ENCODE data around the gene TBX18.

The TBX18 gene

DNA sequence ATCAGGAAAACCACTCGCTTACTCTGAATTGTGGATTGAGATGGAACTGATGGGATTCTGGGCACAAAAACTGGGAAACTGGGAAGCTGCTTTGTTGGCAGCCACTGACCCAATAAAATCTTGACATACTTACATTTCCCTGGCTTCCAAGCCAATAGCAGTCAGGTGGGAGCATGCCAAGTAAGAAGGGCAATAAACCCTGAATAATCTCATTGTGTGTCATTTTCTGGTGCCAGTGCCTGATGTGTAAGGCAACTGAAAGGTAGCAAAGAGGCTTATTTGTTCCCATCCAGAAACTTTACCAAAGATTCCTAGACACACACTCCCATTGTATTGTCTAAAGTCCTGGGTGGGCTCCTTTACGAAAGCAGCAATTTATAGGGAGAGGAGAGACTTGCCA, 93.2 kb downstream of the TBX18 start:
- no peak for DNase-seq (ENCODE audit: low read depth in 3 of 3)

DNA sequence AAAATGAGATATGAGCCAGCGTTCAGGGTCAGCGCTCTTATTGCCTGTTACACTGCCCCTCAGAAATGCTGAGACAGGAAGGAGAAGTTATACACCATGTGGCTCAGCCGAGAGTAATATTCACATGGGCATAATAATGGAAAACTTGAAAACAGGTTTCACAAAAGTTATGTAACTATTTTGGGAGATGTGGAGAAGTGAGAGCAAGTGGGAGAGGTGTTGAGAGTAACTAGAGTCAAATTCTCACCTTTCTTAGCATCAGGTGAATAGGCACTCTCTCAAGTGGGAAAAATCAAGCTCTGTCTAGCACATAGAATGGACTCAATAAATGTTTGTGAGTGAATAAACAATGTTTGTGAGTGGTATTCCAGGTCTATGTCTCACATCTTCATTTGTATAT, 94.5 kb downstream of the TBX18 start:
- no peak for DNase-seq (ENCODE audit: low read depth in 3 of 3)

DNA sequence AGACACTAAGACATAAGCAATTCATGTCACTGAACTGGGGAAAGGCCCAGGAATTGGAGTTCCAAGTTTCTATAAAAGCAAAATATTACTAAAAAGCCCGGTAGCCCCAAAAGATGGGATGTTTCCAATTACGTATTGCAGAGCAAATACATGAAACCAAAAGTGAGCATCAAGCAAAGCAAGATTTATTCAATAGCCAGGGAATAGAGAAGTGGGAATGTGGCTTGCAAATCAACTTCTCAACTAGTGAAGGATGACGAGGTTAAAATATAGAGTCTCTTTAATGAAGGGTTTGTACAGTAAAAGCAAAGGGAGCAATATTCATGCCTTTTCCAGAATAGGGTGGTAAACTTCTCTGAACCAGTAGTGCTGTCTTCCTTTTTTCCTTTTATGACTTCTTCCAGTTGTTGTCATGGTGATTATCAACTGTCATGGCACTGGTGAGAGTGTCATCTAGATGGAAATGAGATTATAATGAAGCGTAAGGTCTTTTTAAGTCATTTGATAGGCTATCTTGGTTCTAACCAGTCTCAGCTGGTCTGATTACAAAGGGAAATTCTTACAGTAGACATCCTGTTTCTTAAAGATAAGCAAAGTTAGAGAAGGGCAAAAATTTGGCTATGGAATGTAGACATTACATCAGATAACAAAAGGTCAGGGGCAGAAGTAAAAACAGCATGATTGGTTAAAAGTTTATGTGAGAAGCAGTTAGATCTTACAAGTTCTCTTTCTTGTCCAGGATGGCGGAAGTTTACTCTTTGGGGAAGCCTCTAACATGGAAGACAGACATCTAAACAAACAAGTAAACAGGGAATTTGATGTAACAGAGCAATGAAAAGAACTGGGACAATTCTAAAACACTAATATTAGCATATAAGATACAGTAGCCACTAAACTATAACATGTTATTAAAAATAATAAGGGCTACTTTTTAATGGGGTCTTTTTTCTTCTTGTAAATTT, 96.9 kb downstream of the TBX18 start:
- no peak for DNase-seq (ENCODE audit: low read depth in 3 of 3)

DNA sequence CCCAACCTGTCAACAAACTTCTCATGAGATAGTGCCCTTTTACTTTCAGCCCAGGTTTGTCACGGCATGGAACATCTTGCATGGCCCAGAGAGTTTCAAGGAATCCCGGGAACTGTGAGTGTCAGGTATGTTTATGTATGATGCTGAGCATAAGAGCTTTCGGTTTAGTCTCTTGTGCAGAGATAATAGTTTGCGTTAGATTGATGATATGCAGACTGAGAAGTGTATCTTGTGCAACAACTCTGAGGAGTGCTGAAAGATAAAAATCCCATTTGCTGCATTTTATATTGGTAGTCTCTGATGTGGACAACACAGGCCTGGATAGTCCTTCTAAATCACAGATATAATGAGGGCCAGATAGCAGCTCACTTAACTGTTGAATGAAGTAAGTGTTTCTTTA, 99.0 kb downstream of the TBX18 start:
- DNase-seq (ENCODE audit: low read depth in 3 of 3), result no peak

DNA sequence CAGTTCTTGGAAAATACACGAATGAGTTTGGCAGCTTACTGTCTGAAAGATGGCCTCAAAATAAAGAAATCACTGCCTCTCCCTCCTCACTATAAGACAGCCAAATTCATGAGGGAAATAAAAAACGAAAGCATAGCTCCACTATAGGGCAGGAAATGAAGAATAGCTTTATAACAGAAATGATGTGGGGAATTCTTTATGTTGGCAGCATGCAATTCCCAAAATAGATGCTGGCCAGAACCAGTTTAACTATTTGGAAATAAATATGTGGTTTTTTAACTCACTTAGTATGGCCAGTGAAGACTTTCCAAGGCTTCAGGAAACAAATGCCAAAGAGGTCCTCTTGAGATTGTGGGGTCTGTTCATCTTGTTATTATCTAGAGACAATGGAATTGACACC, 100.5 kb downstream of the TBX18 start:
- no peak for DNase-seq (ENCODE audit: low read depth in 3 of 3)

DNA sequence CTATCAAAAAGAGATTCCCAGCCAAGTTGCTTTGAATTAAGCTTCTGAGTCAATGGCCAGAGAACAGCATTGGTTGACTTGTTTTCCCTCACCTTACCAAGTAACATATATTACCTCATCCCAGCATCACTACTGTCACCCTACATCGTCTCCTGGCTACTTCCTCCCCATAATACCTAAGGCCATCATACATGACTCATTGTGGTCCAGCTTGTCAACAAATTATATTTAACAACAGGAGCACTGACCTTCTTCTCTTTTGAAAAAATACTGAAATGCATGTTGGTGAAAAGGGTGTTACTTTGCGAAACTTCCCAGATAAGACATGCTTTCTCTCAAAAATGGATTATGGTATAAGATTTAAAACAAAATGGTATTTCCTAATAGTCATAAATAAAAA, 106.9 kb downstream of the TBX18 start:
- DNase-seq (ENCODE audit: low read depth in 3 of 3), result no peak

DNA sequence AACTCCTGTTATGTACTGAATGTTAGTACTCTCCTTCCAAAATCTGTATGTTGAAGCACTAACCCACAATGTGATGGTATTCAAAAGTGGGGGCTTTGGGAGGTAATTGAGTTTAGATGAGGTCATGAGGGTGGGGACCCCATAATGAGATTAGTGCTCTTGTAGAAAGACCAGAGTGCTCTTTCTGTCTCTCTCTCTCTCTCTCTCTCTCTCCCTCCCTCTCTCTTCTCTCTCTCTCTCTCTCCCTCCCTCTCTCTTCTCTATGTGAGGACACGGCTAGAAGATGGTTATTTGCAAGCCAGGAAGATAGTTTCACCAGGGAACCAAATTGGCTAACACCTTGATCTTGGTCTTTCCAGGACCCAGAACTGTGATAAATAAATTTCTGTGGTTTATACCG, 107.4 kb downstream of the TBX18 start:
- DNase-seq (ENCODE audit: low read depth in 3 of 3), result no peak

DNA sequence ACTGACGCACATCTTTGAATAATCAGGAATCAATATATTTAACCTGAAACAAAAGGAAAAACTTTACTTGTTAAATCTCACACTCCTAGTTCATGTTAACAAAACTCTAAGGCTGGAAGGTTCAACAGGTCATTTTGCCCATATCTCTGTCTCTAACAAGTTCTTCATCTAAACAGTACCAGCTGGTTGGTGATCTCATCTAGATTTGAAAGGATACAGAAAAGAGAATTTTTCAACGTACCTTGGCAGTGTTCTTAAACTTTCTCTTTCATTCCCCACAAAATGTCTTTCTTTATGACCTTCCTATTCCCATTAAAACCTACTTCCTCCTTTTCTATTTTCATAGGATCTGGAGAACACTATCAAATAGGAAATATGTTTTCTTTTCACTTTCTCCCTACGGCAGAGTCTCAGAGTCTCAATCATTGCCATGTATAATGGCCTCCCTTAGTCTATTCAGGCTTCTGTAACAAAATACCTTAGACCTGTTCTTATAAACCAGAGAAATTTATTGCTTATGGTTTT, 111.3 kb downstream of the TBX18 start:
- DNase-seq (ENCODE audit: low read depth in 3 of 3), result no peak

DNA sequence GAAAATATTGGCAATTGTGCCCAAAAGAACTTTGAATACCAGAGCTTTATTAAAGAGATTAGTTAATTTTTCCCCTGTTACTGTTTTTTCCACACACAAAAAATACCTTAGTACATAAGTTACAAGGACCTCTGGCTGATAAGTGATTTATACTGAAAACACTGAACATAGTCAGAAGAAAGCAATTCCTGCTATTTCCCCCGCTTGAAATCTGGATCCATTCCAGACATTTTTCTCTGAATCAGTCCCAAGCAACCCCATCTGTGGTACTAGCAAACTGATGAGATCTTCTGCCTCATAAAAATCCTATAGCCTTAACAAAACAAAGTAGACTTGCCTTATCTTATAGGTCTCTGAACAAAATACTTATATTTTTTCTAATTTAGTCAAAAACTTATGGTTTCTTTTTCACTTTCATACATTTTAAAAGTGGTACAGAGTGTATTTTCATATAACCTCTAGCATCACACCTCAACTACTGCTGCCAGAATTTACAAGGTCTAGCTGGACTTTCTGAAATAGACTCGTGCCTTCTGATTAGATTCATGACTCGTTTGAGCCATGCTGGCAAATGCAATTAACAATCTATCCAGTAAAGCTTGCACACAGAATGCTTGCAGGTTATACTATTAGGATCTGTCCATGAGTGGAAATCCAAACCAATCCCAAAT, 111.9 kb downstream of the TBX18 start:
- DNase-seq (ENCODE audit: low read depth in 3 of 3), result no peak

DNA sequence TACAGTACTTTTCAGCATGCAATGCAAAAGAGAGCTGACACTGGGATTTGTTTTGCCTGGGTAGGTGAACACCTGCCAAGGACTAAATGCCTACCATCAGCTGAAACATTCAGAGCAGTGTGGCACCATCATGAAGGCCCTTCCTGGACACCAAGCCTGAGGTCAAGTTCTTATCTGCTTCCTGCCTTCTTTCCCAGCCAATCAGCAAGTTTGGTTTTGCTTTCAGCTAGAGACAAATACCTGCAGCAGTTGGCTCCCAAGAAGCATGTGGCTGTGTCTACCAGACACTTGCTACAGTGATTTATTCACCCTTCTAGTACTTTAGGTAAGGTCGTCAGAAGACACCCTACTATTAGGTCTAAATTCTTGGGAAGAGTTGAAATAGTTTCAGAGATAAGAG, 112.8 kb downstream of the TBX18 start:
- no peak for DNase-seq (ENCODE audit: low read depth in 3 of 3)

DNA sequence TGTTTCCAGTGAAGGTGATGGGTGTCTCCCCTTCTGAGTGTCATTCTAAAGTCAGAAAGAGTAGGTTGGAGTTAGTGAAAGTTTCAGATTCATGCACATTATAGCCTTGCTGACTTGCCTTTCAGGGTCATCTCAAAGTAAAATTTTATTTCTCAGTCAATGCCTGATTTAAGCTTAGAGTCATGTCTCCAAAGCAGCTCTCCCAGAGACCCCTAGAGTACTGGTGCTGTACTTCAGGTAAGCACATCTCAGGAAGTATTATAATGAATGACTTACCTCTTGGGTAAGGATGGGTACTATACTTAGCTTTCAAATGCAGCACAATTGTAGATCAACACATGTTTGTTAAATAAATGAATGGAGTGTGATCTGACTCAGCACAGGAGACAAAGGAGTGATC, 116.0 kb downstream of the TBX18 start:
- no peak for DNase-seq (ENCODE audit: low read depth in 3 of 3)

DNA sequence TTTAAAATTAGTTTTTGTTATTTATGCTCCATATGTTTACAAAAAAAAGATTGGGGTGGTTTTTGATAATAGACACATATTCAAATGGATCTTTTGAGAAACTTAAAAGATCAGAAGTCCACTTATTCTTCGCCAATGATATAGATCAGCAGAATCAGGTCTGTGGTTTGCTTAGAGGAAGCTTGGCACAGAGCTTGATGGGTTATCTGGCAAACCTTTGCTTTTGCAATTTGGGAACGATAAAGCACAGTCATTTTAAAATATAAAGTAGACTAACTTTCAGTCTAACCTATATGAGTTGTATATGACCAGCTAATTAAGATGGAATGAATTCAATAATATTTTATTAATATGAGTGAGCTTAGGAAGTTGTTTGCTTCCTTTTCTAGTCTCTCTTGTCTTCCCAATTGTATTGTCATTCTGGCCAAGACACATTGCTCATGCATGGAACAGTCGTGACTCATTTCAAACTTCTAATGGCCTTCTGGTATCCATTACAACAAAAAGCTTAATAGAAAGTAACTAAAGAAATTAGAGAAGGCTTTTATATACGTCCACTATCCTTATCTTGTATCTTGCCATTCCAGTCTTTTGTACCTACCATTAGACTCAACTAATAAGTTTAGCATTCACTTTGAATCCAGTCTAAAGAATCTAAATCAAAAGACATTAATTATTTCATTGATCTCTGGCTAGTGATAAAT, 118.7 kb downstream of the TBX18 start:
- DNase-seq (ENCODE audit: low read depth in 3 of 3), result no peak

DNA sequence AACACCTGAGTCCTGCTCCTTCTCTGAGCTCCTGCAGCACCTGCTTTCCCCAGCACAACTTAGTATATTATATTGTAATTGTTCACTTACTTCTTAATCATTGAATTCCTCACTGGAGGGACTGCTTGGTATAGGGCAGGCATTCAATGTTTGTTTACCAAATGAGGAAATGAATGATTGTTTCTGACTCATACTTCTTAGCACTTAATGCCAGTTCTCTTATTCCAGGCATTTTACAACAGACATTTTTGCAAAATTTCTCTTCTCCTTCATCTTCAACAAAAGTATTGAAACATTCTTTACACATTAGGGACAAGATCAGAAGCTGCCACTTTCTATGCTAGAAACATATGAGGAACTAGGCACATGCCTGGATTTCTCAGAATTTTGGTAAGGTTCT, 119.4 kb downstream of the TBX18 start:
- no peak for DNase-seq (ENCODE audit: low read depth in 3 of 3)

DNA sequence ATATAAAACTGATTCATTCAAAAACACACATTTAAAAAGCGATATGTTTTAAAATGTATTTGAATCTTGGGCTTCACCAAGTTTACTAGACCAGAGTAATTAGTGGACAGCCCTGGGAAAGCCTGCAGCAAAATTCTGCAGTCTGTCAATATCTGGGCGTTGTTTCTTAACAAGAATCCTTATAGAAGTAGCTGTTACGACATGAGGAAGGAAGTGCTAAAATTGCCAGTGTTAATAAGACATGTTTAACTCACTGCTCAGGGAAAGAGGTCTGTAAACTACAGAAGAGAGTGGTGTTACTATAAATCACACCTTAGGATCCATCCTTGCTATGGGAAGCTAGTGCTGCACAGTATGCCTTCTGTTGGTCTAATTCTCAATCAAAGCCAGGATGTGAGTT, 120.6 kb downstream of the TBX18 start:
- DNase-seq (ENCODE audit: low read depth in 3 of 3), result no peak

DNA sequence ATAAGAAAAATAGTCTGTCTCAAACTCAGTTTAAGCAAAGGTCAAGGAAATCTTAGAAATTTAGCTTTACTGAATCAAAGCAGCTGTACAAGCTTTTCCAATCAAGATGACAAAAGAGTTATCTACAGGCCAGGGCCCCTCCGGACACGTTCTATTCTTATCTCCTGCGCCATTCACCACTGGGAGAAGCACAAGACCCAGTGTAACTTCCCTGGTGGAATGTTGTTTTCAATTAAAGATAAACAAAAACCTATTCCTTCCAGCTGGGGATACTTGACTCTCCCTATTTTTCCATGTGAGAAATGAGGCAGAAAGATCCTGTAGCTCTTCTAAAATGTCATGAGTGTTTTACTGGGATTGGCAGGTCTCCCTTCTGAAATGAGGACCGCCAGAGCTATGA, 123.3 kb downstream of the TBX18 start:
- no peak for DNase-seq (ENCODE audit: low read depth in 3 of 3)

DNA sequence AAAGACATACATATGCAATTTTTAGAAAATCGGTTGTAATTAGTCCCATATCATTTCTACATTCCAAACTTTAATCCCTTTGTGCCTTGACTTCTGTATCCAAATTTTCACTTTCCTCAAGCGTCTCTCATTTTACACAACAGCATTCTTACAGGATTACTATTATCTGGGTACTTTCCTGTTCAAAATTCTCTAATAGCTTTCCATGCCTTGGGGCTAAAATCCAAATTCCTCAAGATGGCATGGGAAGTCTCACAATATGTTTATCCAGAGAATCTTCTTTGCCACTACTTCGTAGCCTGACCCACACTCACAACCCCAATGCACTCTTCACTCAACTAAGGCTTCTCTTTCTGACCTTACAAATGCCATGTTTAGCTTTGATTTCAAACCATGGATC, 125.0 kb downstream of the TBX18 start:
- DNase-seq (ENCODE audit: low read depth in 3 of 3), result no peak

DNA sequence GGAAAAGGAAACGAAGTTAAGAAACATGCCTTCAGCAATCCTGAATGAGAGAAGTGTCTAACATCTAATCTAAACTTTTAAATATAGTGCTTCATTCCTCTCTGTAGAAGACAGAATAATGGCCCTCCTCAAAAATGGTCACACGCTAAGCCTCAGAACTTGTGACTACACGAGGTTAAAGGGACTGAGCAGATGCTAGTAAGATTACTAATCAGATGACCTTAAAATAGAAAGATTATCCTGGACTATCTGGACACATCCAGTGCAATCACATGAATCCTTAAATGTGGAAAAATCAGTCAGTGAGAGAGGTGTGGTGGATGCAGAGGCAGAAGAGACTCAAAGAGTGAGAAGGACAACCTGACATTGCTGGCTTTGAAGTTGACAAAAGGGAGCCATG, 126.1 kb downstream of the TBX18 start:
- no peak for DNase-seq (ENCODE audit: low read depth in 3 of 3)
